OCI-M2 (cell line): ENCODE data around the gene RCL1.

Experiments
- DNase-seq: peaks from one replicate; lab custom pipeline; 2025; ENCODE audit not compliant: unreplicated experiment; lab: John Stamatoyannopoulos, UW

Gene RCL1

DNA sequence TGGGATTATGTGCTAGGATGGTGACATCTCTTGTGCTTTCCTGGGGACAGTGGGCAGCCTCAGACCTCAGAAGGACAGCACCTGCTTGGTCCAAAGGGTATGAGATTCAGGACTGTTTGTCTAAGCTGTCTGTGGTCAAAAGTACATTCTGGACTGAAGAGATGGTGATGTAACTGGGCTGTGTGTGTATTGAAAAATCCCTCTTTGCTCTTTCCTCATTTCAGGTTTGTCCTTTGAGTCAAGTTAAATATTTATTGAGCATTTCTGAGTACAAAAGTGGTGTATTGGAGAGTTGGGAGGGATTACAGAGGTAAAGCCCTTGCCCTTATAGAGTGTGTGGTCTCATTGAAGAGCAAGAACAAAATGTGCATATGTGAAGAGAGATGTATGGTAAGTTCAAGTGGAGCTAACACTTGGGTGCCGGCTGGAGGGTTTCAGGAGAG, 46.7 kb downstream of the RCL1 start:
- no peak for DNase-seq

DNA sequence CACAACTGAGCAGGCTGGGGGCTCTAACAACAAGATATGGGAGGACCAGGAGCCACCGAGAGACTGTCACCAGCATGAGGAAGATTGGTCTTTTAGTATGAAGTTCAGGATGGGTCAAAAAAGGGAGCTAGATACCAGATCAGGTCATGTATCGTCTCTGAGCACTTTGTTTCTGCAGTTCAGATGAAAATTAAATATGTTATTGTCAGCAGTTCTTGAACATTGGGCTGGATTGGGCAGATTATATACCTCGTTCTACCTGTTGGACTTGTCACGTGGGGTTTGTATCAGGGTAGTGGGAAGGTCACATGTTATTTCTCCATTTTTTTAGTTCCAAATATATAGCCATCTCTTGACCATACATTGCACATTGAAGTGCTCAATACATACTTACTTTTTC, 47.3 kb downstream of the RCL1 start:
- DNase-seq: no peak

DNA sequence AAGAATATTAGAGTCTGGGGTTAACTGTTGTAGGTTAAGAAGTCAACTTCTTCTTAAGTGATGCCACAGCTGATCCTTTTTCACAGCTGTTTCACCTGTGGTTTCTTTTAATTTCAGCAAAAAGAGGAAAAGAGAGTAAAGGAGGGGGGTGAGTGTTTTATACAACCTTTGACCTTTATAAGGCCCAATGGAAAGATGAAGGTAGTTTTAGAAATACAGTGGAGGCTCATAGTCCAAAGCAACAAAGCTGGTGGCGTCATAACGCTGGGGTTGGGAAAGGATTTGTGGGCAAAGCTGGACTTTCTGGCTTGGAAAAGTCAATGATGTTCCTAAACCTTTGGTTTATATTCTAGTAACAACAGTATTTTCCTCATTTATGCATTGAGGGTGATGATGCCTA, 49.5 kb downstream of the RCL1 start:
- DNase-seq: no peak

DNA sequence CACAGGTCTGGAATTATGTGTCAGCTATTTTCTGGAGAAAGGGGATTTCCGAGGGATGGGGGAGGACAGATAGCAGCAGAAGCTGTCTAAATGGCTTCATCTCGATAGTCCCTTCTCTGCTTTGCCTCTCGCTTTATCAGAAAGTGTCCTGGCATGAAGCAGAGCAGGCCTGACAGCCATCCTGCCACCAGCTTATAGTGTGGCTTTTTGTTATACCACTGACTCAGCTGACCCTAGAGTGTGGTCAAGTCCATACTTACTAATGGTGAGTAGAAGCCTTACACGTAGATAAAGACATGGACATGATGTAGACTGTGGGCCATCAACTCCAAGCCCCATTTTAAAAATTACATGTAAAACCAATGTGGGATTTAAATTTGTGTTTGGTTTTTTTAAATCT, 50.0 kb downstream of the RCL1 start:
- DNase-seq: no peak

DNA sequence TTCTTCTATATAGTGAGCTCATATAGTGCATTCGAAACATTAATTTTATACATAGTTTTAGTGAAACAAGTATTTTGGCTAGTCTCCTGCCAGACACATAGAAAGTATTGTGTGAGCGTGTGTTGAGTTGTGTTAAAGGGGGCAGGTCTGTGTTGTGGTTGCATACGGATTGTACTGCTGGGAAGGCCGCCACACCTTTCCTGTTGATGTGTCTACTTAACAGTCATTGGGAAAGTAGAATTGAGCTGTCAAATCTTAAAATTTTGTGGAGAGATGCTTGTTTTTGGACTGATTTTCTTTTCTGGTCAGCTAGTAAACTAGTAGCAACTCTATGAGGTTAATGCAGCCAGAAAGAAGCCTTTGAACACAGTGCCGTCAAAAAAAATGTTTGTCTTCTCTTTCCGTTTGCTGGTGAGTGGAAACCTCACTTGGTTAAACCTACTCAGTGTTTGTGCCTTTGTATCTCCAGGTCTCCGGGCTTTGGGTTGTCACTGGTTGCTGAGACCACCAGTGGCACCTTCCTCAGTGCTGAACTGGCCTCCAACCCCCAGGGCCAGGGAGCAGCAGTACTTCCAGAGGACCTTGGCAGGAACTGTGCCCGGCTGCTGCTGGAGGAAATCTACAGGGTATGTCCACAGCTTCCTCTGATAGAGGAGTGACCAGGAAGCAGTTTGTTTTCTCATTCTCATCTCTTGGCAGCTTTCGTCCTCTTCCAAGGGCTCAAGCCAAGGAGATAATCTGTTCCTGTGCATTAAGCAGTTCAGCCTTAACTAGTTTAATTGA, 51.5 kb downstream of the RCL1 start:
- no peak for DNase-seq

DNA sequence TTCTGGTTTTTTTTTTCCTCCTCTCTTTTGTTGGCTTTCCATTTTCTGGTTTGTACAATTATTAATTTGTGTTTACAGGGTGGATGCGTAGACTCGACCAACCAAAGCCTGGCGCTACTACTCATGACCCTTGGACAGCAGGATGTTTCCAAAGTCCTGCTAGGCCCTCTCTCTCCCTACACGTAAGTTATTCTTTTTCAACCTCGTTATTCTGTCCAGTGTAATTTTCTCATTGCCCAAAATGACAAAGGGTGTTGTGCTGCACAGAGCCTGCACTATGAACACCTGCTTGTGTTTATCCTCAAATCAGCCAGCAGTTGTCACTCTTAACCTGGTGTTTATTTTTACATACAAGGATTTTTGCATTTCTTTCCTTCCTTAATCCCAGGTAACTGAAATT, 56.6 kb downstream of the RCL1 start:
- DNase-seq: no peak

DNA sequence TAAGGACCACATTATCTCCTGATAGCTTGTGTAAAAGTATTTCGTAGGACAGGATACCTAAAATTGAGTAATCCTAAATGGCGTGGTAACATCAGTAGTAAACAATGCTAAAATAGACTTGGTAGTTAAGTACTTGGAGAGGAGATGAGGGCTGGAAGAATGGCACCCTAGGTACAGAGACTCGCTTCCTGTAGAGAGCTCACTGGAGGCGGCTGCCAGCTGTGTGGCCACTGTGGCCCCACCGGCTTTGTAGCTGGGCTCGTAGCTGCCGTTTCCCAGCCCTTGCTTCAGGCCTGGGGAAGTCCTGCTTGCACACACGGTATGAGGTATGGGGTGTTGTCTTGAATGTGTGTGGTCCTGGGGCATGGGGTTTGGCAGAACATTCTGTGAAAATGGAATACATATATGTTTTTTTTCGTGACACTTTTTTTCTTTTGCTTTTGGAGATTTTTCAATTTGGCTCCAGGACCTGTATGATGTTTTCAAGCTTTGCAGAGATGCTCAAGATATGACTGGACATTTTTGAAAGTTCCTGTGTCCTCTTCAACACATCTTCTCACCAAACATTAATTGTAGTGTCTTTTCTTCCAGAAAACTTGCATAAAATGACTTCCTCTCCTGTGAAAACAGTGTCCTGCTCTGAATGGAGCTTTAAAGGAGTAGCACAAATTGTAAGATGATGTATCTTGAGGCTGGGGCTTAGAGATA, 58.0 kb downstream of the RCL1 start:
- DNase-seq: no peak

DNA sequence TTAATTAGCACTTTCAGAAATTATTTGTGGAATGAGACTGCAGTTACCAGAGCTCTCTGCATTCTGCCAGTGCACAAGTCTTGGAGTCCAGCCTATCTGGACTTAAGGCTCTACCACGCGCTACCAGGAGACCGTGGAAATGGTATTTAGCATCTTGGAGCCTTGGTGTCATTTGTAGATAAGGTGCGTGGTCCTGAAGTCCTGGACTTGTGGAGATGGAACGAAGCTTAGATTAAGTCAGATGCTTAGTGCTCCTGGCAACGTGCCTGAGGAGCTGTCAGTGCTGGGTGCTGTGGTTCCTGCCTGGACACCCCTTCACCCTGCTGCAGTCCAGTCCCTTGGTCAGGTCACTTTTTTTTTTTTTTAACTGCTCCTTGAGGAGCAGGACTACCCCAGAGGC, 59.7 kb downstream of the RCL1 start:
- DNase-seq: no peak

DNA sequence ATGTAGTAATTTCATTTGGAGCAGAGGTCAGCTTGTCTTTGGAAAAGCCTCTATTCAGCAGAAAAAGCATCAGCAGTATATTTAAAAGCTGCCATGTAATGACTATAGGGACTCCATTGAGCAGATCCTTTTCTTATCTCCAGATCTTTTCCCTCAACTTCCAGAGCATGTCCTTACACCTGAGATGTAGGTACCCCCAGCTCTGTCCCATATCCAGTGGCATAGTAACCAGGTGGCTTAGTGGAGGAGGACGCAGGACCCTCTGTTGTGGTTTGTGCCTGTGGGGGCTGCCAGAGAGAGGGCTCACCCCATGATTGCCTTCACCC, 61.5 kb downstream of the RCL1 start:
- no peak for DNase-seq

DNA sequence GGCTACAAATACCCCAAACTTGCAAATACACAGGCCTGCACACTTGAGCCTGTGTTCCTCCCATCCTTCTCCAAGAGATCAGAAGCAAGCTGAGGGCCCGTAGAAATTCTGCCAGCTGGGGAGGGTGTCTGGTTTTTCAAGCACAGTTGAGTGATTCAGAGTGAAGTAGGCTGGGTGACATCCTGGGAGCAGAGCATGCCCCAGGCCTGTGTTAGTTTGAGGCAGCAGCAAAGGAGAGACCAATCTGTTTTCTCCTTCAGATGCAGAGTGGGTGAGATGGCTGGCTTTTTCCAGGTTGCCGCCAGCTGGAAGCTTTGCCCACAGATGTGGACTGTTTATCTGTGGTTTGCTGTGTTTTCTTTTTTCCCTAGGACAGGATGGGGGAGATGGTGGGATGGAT, 63.1 kb downstream of the RCL1 start:
- DNase-seq: no peak

DNA sequence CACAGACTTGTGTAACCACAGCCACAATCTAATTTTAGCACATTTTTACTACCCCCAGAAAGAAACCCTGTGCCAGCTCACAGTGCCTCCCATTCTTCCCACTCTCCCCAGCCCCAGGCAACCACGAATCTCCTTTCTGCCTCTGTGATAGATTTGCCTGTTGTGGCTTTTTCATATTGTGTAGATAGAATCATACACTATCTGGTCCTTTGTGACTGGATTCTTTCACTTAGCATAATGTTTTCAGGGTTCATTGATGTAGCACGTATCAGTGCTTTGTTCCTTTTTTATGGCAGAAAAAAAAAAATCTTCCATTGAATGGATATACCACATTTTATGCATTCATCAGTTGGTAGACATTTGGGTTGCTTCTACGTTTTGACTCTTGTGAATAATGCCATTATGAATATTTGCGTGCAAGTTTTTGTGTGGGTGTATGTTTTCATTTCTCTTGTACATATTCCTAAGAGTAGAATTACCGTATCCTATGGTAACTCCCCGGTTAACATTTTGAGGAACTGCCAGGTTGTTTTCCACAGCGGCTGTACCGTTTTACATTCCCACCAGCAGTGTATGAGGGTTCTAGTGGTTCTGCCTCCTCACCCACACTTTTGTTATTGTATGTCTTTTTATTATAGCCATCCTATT, 64.5 kb downstream of the RCL1 start:
- no peak for DNase-seq

DNA sequence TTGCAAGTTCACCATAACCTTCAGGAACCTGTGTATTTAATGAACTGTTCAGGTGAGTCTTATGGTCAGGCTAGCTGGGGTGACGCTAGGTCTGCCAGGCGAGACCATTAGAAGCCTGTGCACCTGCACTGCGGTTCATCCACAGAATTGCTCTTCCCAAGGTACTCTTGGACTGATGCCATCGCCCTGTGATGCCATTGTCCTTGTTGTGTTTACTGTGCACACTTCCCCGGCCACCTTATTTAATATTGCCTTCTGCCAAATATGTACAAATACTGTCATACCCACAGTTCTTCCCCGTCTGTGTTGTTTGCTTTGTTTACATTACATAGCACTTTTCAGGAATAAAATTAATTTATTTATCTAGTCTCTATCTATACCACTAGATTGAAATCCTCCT, 66.3 kb downstream of the RCL1 start:
- no peak for DNase-seq

DNA sequence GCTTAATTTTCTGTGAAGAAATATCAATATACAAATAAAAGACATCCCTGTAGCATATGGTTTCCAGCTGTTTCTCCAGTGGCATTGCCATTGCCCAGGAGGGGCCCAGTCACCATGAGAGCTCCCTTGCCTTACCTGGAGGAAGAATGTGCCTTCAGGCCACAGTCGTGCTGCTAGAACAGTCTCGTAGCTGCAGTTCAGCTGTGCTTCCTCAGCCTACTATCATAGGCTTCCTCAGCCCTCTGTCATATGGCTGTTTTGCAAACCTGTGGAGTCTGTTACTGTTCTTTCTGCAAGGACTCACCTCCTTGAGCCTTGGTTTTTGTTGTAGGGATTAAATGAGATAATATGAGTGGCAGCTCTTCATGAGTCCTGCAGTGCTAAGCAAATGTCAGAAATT, 67.6 kb downstream of the RCL1 start:
- DNase-seq: no peak

DNA sequence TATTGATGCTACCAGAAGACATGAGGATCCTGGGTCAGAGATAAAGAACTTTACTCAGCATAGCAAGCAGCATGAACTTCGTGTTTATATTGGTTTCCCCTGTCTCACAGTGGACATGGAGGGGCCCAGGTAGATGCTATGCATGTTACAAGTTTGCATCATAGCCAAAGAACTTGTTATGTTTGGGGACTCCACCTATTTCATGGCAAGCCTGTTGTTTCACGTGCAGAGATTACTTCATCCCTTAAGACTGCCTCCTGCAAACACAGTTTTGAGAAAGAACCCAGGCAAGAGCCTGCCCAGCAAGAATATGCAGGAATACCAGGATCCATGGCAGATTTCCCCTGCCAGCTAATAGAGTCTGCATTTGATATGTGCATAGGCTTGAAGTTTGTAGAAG, 68.4 kb downstream of the RCL1 start:
- no peak for DNase-seq

DNA sequence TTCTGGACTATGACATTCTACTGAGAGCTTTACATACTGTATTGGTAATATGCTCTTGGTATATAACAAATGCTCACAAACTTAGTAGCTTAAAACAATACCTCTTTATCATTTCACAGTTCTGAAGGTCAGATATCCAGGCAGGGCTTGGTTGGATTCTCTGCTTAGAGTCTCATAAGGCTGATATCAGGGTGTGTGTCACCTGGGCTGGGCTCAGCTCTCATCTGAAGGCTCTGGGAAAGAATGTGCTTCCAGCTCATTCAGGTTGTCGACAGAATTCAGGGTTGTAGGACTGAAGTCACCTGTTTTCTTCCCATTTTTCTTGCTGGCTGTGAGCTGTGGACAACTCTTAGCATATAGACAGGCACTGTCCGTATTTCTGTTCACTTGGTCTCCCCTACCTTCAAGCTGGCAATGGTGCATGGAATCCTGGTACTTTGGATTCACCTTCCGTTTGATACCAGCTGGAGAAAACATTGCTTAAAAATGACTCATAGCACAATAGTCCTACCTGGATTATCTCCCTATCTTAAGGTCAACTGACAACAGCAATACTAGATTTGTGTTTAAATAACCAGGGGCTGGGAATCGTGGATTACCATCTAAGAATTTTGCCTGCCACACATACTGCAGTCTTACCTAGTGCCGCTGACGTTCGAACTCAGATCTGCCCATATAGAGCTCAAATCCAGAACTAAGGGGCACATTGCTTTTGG, 69.2 kb downstream of the RCL1 start:
- no peak for DNase-seq

DNA sequence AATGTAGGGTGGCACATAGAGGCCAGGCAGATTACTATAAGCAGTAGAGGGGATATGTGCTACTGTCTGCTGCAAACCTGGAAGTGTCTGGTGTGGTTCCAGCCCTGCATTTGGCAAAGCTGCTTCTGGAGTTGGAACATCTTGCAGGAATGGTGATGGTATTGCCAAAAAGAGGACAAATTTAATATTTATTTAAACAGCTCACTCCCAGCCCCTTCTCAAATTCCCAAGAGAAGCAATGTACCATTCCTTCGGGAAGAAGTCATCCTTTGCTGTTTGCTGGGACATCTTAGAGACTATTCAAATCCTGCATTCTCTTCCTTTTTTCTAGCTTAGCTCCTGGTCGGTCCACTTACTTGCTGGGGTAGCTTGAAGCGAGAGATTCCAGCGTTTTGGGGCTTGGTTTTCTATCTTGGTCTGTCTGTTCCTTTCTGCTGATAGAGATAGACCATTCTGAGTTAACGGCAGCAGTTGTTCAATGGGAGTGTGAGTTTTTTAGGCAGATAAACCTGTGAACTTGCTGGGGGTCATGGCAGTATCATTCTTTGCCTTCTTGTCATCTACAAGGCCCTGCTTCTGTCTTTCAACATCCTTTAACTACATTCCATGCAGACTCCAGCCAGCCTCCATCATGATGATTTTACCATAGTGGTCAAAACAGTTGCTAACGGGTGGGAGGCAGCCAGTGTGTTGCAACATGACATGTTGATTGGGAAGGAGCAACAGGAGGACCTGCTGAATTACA, 69.9 kb downstream of the RCL1 start:
- DNase-seq: no peak

DNA sequence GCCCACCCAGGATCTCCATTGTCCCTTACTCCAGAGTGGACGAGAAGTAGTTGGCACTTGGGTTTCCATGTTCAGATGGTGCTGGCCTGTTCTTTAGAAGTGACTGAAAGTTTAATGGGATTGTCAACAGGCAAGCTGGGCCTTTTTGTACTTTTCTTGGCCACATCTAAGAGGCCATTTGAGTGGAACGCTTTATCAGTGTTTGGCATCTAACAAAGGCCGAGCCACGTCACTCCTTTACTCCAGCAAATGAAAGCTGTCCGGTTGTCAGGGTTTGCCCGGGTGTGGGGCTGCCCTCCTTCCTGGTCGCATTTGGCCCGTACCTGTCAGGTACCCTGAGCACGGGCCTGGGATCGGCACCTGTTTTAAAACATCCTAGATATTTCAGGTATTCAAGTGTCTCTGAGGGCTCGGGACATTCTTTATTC, 71.5 kb downstream of the RCL1 start:
- no peak for DNase-seq

DNA sequence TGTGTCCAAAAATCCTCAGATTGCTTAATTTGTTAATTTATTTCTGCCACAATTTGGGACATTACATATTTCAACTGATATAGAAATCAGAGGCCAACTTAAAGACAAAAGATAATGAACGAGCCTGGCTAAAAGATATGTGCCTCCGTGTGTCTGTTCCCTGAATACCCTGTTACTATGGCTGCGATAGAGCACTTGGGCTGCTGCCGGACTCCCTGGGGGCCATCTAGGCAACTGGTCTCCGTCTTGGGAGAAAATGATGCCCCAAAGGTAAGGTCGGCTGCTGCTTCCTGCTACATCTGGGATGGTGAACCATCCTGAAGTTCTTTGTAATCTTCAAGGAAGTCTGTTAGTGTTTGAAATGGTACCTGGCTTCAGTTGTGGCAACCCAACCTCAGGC, 72.0 kb downstream of the RCL1 start:
- no peak for DNase-seq

DNA sequence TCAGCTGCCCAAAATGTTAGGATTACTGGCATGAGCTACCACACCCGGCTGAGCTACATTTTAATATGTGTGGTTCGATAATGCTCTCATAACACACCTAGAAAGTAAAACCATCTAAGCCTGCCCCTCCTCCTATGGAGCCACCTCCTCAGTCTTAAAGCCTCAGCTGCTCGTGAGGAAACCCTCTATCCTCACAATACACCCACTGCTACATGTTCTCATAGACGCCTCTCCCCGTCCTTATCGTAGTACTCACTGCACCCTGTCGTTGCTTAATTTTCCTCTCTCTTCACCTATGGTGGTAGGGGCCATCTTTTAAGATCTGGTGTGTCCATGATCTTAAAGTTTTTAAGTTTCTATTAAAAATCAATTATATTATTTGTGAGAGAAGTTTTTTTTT, 72.9 kb downstream of the RCL1 start:
- DNase-seq: no peak

DNA sequence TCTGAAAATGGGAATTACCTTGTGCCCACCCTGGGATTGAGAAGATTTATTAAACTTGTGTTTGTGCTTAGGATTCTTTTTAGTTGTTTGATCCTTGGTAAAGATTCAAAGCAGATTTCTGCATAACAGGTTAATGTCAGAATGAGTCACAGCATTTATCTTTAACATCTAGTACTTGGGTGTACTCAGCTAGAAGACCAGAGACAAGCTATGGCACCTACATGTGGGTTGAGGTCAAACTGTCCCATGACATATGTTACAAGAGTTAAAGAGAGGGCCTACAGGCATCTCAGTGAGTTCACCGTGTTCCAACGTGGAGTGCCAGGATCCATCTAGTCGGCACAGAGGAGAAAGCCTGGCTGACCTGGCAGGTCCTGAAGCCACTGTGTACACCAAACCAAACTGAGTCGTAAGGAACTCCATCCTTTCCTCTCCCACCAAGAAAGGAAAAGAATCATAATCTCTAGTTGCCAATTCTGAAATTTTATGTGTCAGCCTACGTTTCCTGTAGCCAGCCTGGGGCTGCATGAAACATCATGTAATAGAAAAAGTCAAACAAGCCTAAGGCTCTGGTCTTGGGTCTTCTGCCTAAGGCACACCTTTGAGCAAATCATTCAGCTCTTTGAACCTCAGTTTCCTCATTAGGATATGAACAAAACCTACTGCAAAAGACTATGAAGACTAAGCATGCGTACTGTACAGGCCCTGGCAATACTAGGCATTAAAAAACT, 73.7 kb downstream of the RCL1 start:
- DNase-seq: no peak
